Measurements from ENCODE around the gene SH3PXD2A. TPM values are rescaled to one million over a fixed set of nuclear protein-coding genes. Genes with fewer than 3 reads are reported as not detected.
A peak's percentile ranks its signal among the peaks of the same experiment; 100 is the strongest.

Gene SH3PXD2A
- total and polyA plus RNA-seq, 5 donors from 2014 or later: 0.24 to 15.4 (median 0.47) TPM

DNA sequence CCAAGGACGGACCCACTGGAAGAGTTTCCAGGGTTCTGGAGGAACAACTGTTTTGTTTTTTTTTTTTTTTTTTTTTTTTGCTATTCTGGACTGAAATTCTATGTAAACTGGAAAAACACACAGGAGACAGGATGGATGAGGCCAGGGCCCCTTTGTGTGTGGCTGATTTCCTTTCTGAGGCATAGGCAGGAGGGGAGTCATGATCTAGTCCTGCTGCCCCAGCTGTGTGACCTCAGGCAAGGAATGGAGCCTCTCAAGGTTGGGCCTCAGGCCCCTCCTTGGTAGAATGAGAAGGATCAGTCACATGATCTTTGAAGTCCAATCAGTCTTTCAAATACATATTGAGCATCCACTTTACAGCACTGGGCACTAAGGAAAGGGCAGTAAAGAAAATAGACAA is 87.6 kb downstream of the SH3PXD2A start:
- H3K36me3 ChIP-seq (ENCODE audit: control insufficient read depth, insufficient read depth, low read length): no peaks in the 10 kb centered on the region
- no peak overlapping the region for H3K4me3 ChIP-seq (ENCODE audit: low read depth, low read length)
- Mint-ChIP-seq H3K27me3 (no peaks in the 10 kb centered on the region), H3K36me3 (peaks cover 4% of the 10 kb centered on the region), H3K27ac (peak overlapping the region; percentile 60 to 96 (median 94)), H3K4me3 (peak overlapping the region in 2 of 4 donors; percentile 0 to 87), H3K9me3 (no peaks in the 10 kb centered on the region), H3K4me1 (peaks cover 32 to 95% (median 73%) of the 10 kb centered on the region in 4 donors)
- H3K27ac ChIP-seq (ENCODE audit: insufficient read depth, low read length, poor library complexity, severe bottlenecking): no peak overlapping the region
- no peaks in the 10 kb centered on the region for H3K9me3 ChIP-seq (ENCODE audit: control insufficient read depth in 2 of 2, low read length in 2 of 2)
- no peak for DNase-seq
- H3K4me1 ChIP-seq (ENCODE audit: control insufficient read depth, insufficient read depth, low read length, poor library complexity, severe bottlenecking): peaks cover 77% of the 10 kb centered on the region
- ATAC-seq (ENCODE audit: low read depth in 2 of 2): no peak
- no peaks in the 10 kb centered on the region for H3K27me3 ChIP-seq (ENCODE audit: control insufficient read depth, insufficient read depth, low read length)

DNA sequence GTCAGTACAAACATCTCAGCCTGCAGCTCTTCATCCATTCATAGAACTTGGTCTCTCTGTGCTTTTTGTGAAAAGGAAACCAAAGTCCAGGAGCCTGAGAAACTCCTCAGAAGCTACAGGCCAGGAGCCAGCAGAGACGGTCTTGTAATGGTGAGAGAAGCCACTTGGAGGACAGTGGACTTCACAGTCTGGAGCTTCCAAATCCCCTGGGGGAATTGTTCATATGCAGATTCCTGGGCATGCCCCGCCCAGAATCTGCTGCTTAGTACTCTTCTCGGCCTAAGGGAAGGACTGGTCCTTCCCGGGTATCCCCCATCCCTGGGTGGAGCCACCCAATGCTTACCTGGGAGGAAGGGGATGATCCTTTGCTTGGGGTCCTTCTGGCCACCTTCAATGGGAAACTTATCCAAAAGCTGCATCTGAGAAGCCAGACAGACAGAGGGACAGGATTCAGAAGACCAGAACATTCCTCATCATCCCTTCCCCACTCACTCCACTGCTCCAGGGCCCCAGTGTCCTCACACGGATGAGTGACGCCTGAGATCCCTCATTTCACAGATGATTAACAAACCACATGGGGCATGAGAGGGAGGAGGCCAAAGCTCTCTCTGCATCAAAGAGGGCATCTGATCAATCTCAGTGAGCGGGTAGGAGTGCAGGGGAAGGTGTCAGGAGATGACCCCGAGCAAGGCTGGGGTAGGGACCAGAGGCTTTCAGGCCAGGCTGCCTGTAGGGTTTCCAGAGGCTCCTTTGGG is 88.4 kb downstream of the SH3PXD2A start:
- Histone ChIP-seq H3K27ac (ENCODE audit: insufficient read depth, low read length, poor library complexity, severe bottlenecking) (peak overlapping the region; percentile 65), H3K9me3 (ENCODE audit: control insufficient read depth in 2 of 2, low read length in 2 of 2) (no peaks in the 10 kb centered on the region), H3K27me3 (ENCODE audit: control insufficient read depth, insufficient read depth, low read length) (no peaks in the 10 kb centered on the region), H3K36me3 (ENCODE audit: control insufficient read depth, insufficient read depth, low read length) (no peaks in the 10 kb centered on the region), H3K4me3 (ENCODE audit: low read depth, low read length) (no peak overlapping the region), H3K4me1 (ENCODE audit: control insufficient read depth, insufficient read depth, low read length, poor library complexity, severe bottlenecking) (peaks cover 76% of the 10 kb centered on the region)
- H3K27me3 Mint-ChIP-seq: no peaks in the 10 kb centered on the region
- peaks cover 32 to 94% (median 73%) of the 10 kb centered on the region in 4 donors for H3K4me1 Mint-ChIP-seq
- H3K36me3 Mint-ChIP-seq: peaks cover 4% of the 10 kb centered on the region
- ATAC-seq (ENCODE audit: low read depth in 2 of 2) (no peak), DNase-seq (no peak)
- no peaks in the 10 kb centered on the region for H3K9me3 Mint-ChIP-seq
- peak overlapping the region in 3 of 4 donors; percentile 7 to 86 (median 74) for H3K4me3 Mint-ChIP-seq
- H3K27ac Mint-ChIP-seq: peak overlapping the region in 2 of 3 donors; percentile 80 to 94

DNA sequence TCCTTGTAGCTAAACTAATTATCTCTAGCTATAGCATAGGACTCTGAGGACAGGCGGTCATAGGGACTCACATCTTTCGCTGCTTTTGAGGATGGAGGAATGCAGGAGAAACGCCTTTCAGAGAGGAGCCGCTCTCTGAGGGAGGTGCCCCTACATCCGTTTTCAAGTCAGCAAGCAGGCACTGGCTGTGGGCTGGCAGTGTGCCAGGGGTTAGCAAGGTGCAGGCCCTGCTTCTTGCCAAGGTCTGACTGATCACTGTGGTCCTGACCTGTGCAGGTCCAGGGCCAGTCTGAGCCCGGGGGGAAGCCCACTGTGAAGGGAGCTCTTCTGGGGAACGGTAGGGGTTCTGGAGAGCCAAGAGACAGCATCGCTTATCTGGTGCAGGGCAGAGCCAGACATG is 89.4 kb downstream of the SH3PXD2A start:
- Mint-ChIP-seq H3K36me3 (peaks cover 4% of the 10 kb centered on the region), H3K4me1 (peaks cover 32 to 92% (median 71%) of the 10 kb centered on the region in 4 donors), H3K4me3 (peak overlapping the region; percentile 68 to 86 (median 72)), H3K9me3 (no peaks in the 10 kb centered on the region), H3K27me3 (no peaks in the 10 kb centered on the region), H3K27ac (peak overlapping the region; percentile 54 to 94 (median 94))
- H3K27ac ChIP-seq (ENCODE audit: insufficient read depth, low read length, poor library complexity, severe bottlenecking): peak overlapping the region; percentile 65
- H3K36me3 ChIP-seq (ENCODE audit: control insufficient read depth, insufficient read depth, low read length): no peaks in the 10 kb centered on the region
- ATAC-seq (ENCODE audit: low read depth in 2 of 2) (peak; percentile 77 to 85), DNase-seq (peak; percentile 64 to 92 (median 83))
- peak overlapping the region; percentile 62 for H3K4me3 ChIP-seq (ENCODE audit: low read depth, low read length)
- H3K27me3 ChIP-seq (ENCODE audit: control insufficient read depth, insufficient read depth, low read length): no peaks in the 10 kb centered on the region
- peaks cover 73% of the 10 kb centered on the region for H3K4me1 ChIP-seq (ENCODE audit: control insufficient read depth, insufficient read depth, low read length, poor library complexity, severe bottlenecking)
- H3K9me3 ChIP-seq (ENCODE audit: control insufficient read depth in 2 of 2, low read length in 2 of 2): no peaks in the 10 kb centered on the region

DNA sequence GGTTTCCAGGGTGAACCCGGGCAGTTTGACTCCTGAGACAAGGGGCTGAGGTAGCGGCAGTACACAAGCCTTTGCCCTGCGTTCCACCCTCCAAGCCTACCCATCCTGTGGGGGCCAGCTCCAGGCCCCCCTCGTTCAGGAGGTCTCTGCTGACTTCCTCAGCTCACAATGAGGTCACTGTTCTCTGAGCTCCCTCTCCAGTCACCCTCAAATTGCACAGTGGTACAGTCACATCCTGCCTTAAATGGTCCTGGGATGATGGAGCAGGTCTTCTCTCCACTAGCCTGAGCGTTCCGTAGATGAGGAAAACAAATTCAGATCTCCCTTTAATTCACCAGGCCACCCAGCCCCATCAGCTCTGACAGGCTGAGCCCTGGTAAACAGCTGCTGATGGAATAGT is 90.2 kb downstream of the SH3PXD2A start:
- Mint-ChIP-seq H3K27ac (peak overlapping the region; percentile 54 to 94 (median 94)), H3K36me3 (peaks cover 4% of the 10 kb centered on the region), H3K4me1 (peaks cover 32 to 87% (median 69%) of the 10 kb centered on the region in 4 donors), H3K27me3 (no peaks in the 10 kb centered on the region), H3K9me3 (no peaks in the 10 kb centered on the region), H3K4me3 (peak overlapping the region; percentile 49 to 86 (median 72))
- H3K4me1 ChIP-seq (ENCODE audit: control insufficient read depth, insufficient read depth, low read length, poor library complexity, severe bottlenecking): peaks cover 79% of the 10 kb centered on the region
- peak overlapping the region; percentile 65 for H3K27ac ChIP-seq (ENCODE audit: insufficient read depth, low read length, poor library complexity, severe bottlenecking)
- no peaks in the 10 kb centered on the region for H3K27me3 ChIP-seq (ENCODE audit: control insufficient read depth, insufficient read depth, low read length)
- no peaks in the 10 kb centered on the region for H3K36me3 ChIP-seq (ENCODE audit: control insufficient read depth, insufficient read depth, low read length)
- peak; percentile 47 to 61 for ATAC-seq (ENCODE audit: low read depth in 2 of 2)
- no peaks in the 10 kb centered on the region for H3K9me3 ChIP-seq (ENCODE audit: control insufficient read depth in 2 of 2, low read length in 2 of 2)
- H3K4me3 ChIP-seq (ENCODE audit: low read depth, low read length): peak overlapping the region; percentile 62
- DNase-seq: peak in 1 of 3 donors; percentile 59

DNA sequence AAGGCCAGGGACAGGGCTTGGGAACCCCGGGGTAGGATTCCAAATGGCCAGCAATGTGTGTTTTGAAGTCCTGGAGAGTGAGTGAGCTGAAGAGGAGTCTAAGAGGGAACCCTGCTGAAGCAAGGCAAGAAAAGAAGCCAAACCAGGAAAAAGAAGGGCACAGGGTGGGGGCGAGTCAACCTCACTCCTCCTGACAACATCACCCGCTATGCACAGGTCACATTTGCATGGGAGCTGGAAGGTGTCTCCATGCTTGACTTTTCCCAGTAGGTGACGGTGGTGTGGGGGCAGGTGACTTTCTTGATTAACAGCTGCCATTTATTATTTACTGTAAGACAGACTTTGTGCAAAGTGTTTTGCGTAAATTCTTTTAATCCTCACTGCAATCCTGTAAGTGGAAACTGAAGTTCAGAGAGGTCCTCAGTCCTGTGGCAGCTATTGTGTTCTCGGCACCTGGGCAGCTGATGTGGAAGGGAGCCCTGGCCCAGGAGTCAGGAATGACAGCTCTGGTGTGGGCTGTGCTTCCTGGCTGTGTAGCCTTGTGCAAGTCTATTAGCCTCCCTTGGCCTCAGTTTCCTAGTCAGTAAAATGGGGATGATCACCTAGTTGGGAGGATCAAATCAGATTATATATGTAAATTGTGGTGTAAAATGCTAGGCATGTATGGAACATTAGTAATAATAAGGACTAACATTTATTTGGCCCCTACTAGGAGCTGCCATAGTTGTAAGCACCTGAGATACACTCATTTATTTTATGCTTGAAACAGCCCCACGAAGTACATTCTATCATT is 90.9 kb downstream of the SH3PXD2A start:
- Histone ChIP-seq H3K4me3 (ENCODE audit: low read depth, low read length) (peak overlapping the region; percentile 67), H3K9me3 (ENCODE audit: control insufficient read depth in 2 of 2, low read length in 2 of 2) (no peaks in the 10 kb centered on the region), H3K4me1 (ENCODE audit: control insufficient read depth, insufficient read depth, low read length, poor library complexity, severe bottlenecking) (peaks cover 86% of the 10 kb centered on the region), H3K27me3 (ENCODE audit: control insufficient read depth, insufficient read depth, low read length) (no peaks in the 10 kb centered on the region), H3K36me3 (ENCODE audit: control insufficient read depth, insufficient read depth, low read length) (no peaks in the 10 kb centered on the region), H3K27ac (ENCODE audit: insufficient read depth, low read length, poor library complexity, severe bottlenecking) (peak overlapping the region; percentile 65)
- no peak for DNase-seq
- peak overlapping the region; percentile 32 to 86 (median 72) for H3K4me3 Mint-ChIP-seq
- H3K9me3 Mint-ChIP-seq: no peaks in the 10 kb centered on the region
- H3K27me3 Mint-ChIP-seq: no peaks in the 10 kb centered on the region
- H3K36me3 Mint-ChIP-seq: peaks cover 4% of the 10 kb centered on the region
- peak overlapping the region; percentile 74 to 95 (median 94) for H3K27ac Mint-ChIP-seq
- peaks cover 32 to 89% (median 72%) of the 10 kb centered on the region in 4 donors for H3K4me1 Mint-ChIP-seq
- ATAC-seq (ENCODE audit: low read depth in 2 of 2): no peak

DNA sequence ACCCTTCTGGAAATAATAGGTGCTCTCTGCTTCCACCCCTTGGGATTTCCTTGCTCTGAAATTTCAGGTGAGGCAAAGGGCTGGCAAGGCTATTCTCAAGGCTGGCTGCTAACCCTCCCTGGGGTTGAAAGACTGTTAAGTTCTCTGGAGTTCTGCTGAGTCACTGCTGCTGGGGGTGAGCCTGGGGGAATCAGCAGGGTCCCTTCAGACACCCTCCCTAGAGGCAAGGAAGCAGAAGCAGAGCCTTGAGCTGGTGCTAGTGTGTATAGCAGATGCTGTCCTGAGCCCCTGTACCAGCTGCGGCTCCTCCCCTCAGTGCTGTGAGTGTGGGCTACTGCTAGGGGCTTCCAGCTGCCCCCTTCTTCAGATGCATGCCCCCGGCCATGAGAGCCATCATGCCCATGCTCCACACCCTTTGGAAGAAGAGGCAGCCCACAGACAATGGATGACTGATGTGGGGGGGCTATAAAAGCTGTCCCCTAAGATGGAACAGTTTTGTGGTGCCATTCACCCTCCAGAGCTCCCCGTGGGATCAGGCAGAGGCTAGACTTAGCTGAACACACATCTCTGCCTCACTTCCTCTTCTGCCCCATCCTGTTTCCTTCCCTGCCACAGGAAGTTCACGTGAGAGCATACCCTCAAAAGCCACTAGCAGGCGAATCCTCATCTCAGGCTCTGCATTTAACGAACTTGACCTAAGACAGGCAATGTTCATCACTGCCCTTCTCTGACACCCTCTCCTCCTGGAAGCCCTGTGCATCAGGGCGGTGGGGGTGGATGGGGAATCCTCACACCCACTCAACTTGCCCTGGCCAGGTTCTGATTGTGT is 91.8 kb downstream of the SH3PXD2A start:
- H3K36me3 ChIP-seq (ENCODE audit: control insufficient read depth, insufficient read depth, low read length): no peaks in the 10 kb centered on the region
- peaks cover 88% of the 10 kb centered on the region for H3K4me1 ChIP-seq (ENCODE audit: control insufficient read depth, insufficient read depth, low read length, poor library complexity, severe bottlenecking)
- no peaks in the 10 kb centered on the region for H3K9me3 ChIP-seq (ENCODE audit: control insufficient read depth in 2 of 2, low read length in 2 of 2)
- Mint-ChIP-seq H3K9me3 (no peaks in the 10 kb centered on the region), H3K27me3 (no peaks in the 10 kb centered on the region), H3K4me1 (peaks cover 24 to 91% (median 74%) of the 10 kb centered on the region in 4 donors), H3K36me3 (peaks cover 1% of the 10 kb centered on the region), H3K4me3 (peak overlapping the region; percentile 16 to 86 (median 72)), H3K27ac (peak overlapping the region; percentile 53 to 95 (median 94))
- peak overlapping the region; percentile 65 for H3K27ac ChIP-seq (ENCODE audit: insufficient read depth, low read length, poor library complexity, severe bottlenecking)
- H3K4me3 ChIP-seq (ENCODE audit: low read depth, low read length): peak overlapping the region; percentile 67
- peak in 1 of 3 donors; percentile 75 for DNase-seq
- H3K27me3 ChIP-seq (ENCODE audit: control insufficient read depth, insufficient read depth, low read length): no peaks in the 10 kb centered on the region
- peak in 1 of 2 donors; percentile 32 for ATAC-seq (ENCODE audit: low read depth in 2 of 2)

DNA sequence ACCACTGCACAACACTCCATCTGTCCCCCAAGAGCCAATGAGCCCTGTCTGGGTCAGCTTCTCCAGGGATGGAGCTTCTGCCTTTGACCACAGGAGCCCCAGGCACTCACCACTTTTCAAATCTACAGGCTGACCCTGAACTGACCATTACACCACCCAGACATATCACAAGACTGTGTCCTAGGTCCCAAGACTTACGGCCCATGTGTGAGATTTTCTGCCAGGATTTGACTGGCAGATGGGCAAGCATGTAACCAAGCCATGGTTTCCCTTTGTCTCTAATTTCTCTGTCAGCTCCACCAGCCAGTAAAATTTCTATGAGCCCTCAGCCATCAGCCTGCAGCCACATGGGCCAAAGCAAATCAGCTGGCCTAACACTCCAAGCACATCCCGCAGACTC is 92.5 kb downstream of the SH3PXD2A start:
- no peaks in the 10 kb centered on the region for H3K9me3 Mint-ChIP-seq
- H3K4me3 ChIP-seq (ENCODE audit: low read depth, low read length): peak overlapping the region; percentile 67
- peak overlapping the region in 2 of 3 donors; percentile 94 to 95 for H3K27ac Mint-ChIP-seq
- ATAC-seq (ENCODE audit: low read depth in 2 of 2) (no peak), DNase-seq (no peak)
- peaks cover 91% of the 10 kb centered on the region for H3K4me1 ChIP-seq (ENCODE audit: control insufficient read depth, insufficient read depth, low read length, poor library complexity, severe bottlenecking)
- no peaks in the 10 kb centered on the region for H3K27me3 ChIP-seq (ENCODE audit: control insufficient read depth, insufficient read depth, low read length)
- H3K9me3 ChIP-seq (ENCODE audit: control insufficient read depth in 2 of 2, low read length in 2 of 2): no peaks in the 10 kb centered on the region
- H3K4me1 Mint-ChIP-seq: peaks cover 24 to 91% (median 75%) of the 10 kb centered on the region in 4 donors
- H3K4me3 Mint-ChIP-seq: peak overlapping the region in 1 of 4 donors; percentile 74
- no peaks in the 10 kb centered on the region for H3K36me3 Mint-ChIP-seq
- H3K27me3 Mint-ChIP-seq: no peaks in the 10 kb centered on the region
- H3K36me3 ChIP-seq (ENCODE audit: control insufficient read depth, insufficient read depth, low read length): no peaks in the 10 kb centered on the region
- H3K27ac ChIP-seq (ENCODE audit: insufficient read depth, low read length, poor library complexity, severe bottlenecking): no peak overlapping the region
